NB4 (cell line): ENCODE data around the gene OPRL1.

Source experiments
- CTCF ChIP-seq: IDR thresholded peaks from one replicate; pipeline ENCODE4 v1.5.1; 2012; ENCODE audit warnings: low read depth, low read length
- MYC ChIP-seq: IDR thresholded peaks from 2 replicates; pipeline ENCODE4 v1.6.1; 2011; ENCODE audit warnings: low read depth, low read length
- POLR2A ChIP-seq: IDR thresholded peaks from 2 replicates; pipeline ENCODE4 v1.6.1; 2011; ENCODE audit warnings: mild to moderate bottlenecking; ENCODE audit not compliant: insufficient read length; ENCODE audit errors: extremely low read depth

- TF ChIP-seq POLR2A (no peak), CTCF (no peak), MYC (no peak)
Measured at GRCh38 chr20:64144144-64144912, 64.4 kb downstream of the OPRL1 start.
